GM19043 (cell line): Measurements from ENCODE around the gene MAST4.

Source experiments
- ATAC-seq: cut with Tn5 transposase; IDR thresholded peaks from one replicate; pipeline ENCODE4 v1.9.1; 2021; ENCODE audit warnings: low read depth; ENCODE audit not compliant: unreplicated experiment

The MAST4 gene

GRCh38 chr5:67214707-67215447 lies 618.7 kb downstream of the MAST4 start:
- no peak for ATAC-seq

- ATAC-seq: peak; percentile 99
These were observed 619.6 kb downstream of the MAST4 start for GRCh38 chr5:67215519-67216471.

GRCh38 chr5:67216564-67216963 lies 620.4 kb downstream of the MAST4 start:
- no peak for ATAC-seq
